H1 (cell line): ENCODE results near the gene CDC42EP3. TPM values are rescaled to one million over a fixed set of nuclear protein-coding genes. Genes with fewer than 3 reads are reported as not detected.

ENCODE experiments used
- CTCF ChIA-PET: fragments of 300-600 bp; sonication (Branson Sonifier 250); formaldehyde crosslinking; loops from one replicate; lab custom pipeline; 2021; ENCODE audit not compliant: partially characterized antibody; lab: Charles Lee
- POLR2A ChIA-PET: fragments of 300-600 bp; sonication (Branson Sonifier 250); formaldehyde crosslinking; loops from one replicate; lab custom pipeline; 2021; ENCODE audit warnings: inconsistent platforms; ENCODE audit not compliant: partially characterized antibody; lab: Charles Lee
- DNase-seq, 2 experiments: peaks; one replicate each; pipeline versions ENCODE4 v3.0.0 to v3.0.0-alpha.2; 2010 to 2022; ENCODE audit warnings: low spot score in 2 of 2, low read depth in 1 of 2, mixed read lengths in 1 of 2
- FAIRE-seq: peaks from 2 replicates; lab custom pipeline; 2011; peaks lifted over from hg19 to GRCh38; lab: Jason Lieb, UNC
- H2AFZ ChIP-seq: 2 replicates; pipeline ENCODE4 v1.8.1; 2012; ENCODE audit warnings: low read length, inconsistent platforms
- H2AK5ac ChIP-seq: 2 replicates; pipeline ENCODE4 v1.6.1; 2013; ENCODE audit warnings: low read depth, low read length
- H2BK120ac ChIP-seq: replicated peaks from 2 replicates; pipeline ENCODE3; 2013; ENCODE audit warnings: low read depth, low read length, inconsistent platforms
- H2BK12ac ChIP-seq: 2 replicates; pipeline ENCODE4 v1.6.1; 2013; ENCODE audit warnings: low read depth, low read length
- H2BK15ac ChIP-seq: 2 replicates; pipeline ENCODE4 v1.6.1; 2013; ENCODE audit warnings: low read length
- H2BK20ac ChIP-seq: 2 replicates; pipeline ENCODE4 v1.6.1; 2013; ENCODE audit warnings: low read length
- H2BK5ac ChIP-seq: 2 replicates; pipeline ENCODE4 v1.6.1; 2013; ENCODE audit warnings: low read depth, low read length
- H3K14ac ChIP-seq: 2 replicates; pipeline ENCODE4 v1.6.1; 2013; ENCODE audit warnings: inconsistent platforms; ENCODE audit not compliant: insufficient read length
- H3K18ac ChIP-seq: 2 replicates; pipeline ENCODE4 v1.6.1; 2013; ENCODE audit warnings: low read length; ENCODE audit errors: extremely low read depth
- H3K23ac ChIP-seq: 2 replicates; pipeline ENCODE4 v1.6.1; 2013; ENCODE audit warnings: inconsistent platforms; ENCODE audit not compliant: insufficient read length
- H3K23me2 ChIP-seq: 2 replicates; pipeline ENCODE4 v1.6.1; 2013; ENCODE audit warnings: low read depth, low read length
- H3K27ac ChIP-seq: 2 replicates; pipeline ENCODE4 v1.6.1; 2011; ENCODE audit warnings: low read depth, low read length, inconsistent platforms
- H3K27me3 ChIP-seq, 4 experiments: replicated peaks in 1 of 4; 1 replicate in 1 of 4; 2 replicates in 3 of 4; pipeline versions ENCODE4 v1.6.1 to v1.8.1; 2011 to 2013; ENCODE audit warnings: low read length in 3 of 4, mild to moderate bottlenecking in 3 of 4, inconsistent platforms in 2 of 4, mixed read lengths in 2 of 4, moderate library complexity in 1 of 4; ENCODE audit not compliant: control insufficient read depth in 3 of 4, insufficient read depth in 3 of 4; ENCODE audit errors: extremely low read depth in 1 of 4
- H3K36me3 ChIP-seq, 4 experiments: 2 replicates each; pipeline versions ENCODE4 v1.6.1 to v1.8.1; 2011 to 2013; ENCODE audit warnings: mild to moderate bottlenecking in 4 of 4, low read length in 3 of 4, moderate library complexity in 2 of 4, control low read depth in 1 of 4, inconsistent platforms in 1 of 4; ENCODE audit not compliant: insufficient read depth in 4 of 4, control insufficient read depth in 2 of 4
- H3K4ac ChIP-seq: replicated peaks from 2 replicates; pipeline ENCODE3; 2013; ENCODE audit warnings: low read length, low read depth, mixed read lengths, inconsistent platforms; ENCODE audit not compliant: insufficient read length
- H3K4me1 ChIP-seq, 4 experiments: replicated peaks in 1 of 4; 1 replicate in 1 of 4; 2 replicates in 3 of 4; pipeline versions ENCODE4 v1.6.1 to v1.8.1; 2011 to 2013; ENCODE audit warnings: low read length in 3 of 4, inconsistent platforms in 2 of 4, mixed read lengths in 1 of 4; ENCODE audit not compliant: insufficient read depth in 4 of 4, control insufficient read depth in 3 of 4
- H3K4me2 ChIP-seq, 2 experiments: 2 replicates each; pipeline versions ENCODE4 v1.6.1 to v1.8.1; 2011 to 2013; ENCODE audit warnings: low read depth in 2 of 2, low read length in 2 of 2, control low read depth in 1 of 2, inconsistent platforms in 1 of 2, mild to moderate bottlenecking in 1 of 2; ENCODE audit not compliant: insufficient read depth in 1 of 2
- H3K4me3 ChIP-seq, 4 experiments: fragments of 200-600, 300-600 bp in 1 of 4; sonication (generic), shearing (Covaris generic), sonication (Bioruptor Twin) in 1 of 4; 2 replicates each; pipeline versions ENCODE4 v1.5.1 to v1.8.1; 2011 to 2016; ENCODE audit warnings: low read length in 4 of 4, low read depth in 3 of 4, control low read depth in 2 of 4, inconsistent platforms in 2 of 4, mild to moderate bottlenecking in 2 of 4, mixed read lengths in 1 of 4, moderate library complexity in 1 of 4; ENCODE audit not compliant: insufficient read depth in 2 of 4; ENCODE audit errors: extremely low read depth in 1 of 4
- H3K56ac ChIP-seq: replicated peaks from 2 replicates; pipeline ENCODE3; 2013; ENCODE audit warnings: low read depth, mild to moderate bottlenecking, mixed read lengths, low read length, inconsistent platforms; ENCODE audit not compliant: insufficient read length
- H3K79me1 ChIP-seq: 2 replicates; pipeline ENCODE4 v1.6.1; 2013; ENCODE audit warnings: low read depth, low read length, control low read depth
- H3K79me2 ChIP-seq, 2 experiments: 2 replicates each; pipeline versions ENCODE4 v1.6.1 to v1.8.1; 2012 to 2013; ENCODE audit warnings: low read length in 2 of 2, mild to moderate bottlenecking in 2 of 2, inconsistent platforms in 1 of 2; ENCODE audit not compliant: insufficient read depth in 2 of 2, control insufficient read depth in 1 of 2
- H3K9ac ChIP-seq, 4 experiments: replicated peaks in 1 of 4; 1 replicate in 1 of 4; 2 replicates in 3 of 4; pipeline versions ENCODE4 v1.6.1 to v1.8.1; 2011 to 2013; ENCODE audit warnings: low read depth in 3 of 4, low read length in 3 of 4, control low read depth in 2 of 4, mild to moderate bottlenecking in 2 of 4, moderate library complexity in 2 of 4, inconsistent platforms in 1 of 4; ENCODE audit errors: extremely low read depth in 1 of 4
- H3K9me3 ChIP-seq, 2 experiments: 2 replicates each; pipeline versions ENCODE4 v1.6.1 to v1.8.1; 2012 to 2013; ENCODE audit warnings: mild to moderate bottlenecking in 2 of 2, moderate library complexity in 2 of 2, control low read depth in 1 of 2, inconsistent platforms in 1 of 2, low read depth in 1 of 2, low read length in 1 of 2, mixed read lengths in 1 of 2; ENCODE audit not compliant: insufficient read depth in 2 of 2
- H4K20me1 ChIP-seq, 2 experiments: replicated peaks in 1 of 2; 2 replicates each; pipeline versions ENCODE3 to v1.8.1; 2011 to 2013; ENCODE audit warnings: inconsistent platforms in 2 of 2, low read length in 2 of 2, mild to moderate bottlenecking in 1 of 2; ENCODE audit not compliant: insufficient read depth in 2 of 2, control insufficient read depth in 1 of 2
- H4K5ac ChIP-seq: 2 replicates; pipeline ENCODE4 v1.6.1; 2013; ENCODE audit warnings: low read length, low read depth, mixed read lengths, inconsistent platforms; ENCODE audit not compliant: insufficient read length
- H4K8ac ChIP-seq: 2 replicates; pipeline ENCODE4 v1.8.0; 2013; ENCODE audit warnings: mild to moderate bottlenecking, moderate library complexity, low read length, inconsistent platforms; ENCODE audit not compliant: insufficient read depth; ENCODE audit errors: extremely low read depth
- H4K91ac ChIP-seq: replicated peaks from 2 replicates; pipeline ENCODE3; 2013; ENCODE audit warnings: low read length, mixed read lengths, inconsistent platforms; ENCODE audit not compliant: insufficient read length
- BRCA1 ChIP-seq: IDR thresholded peaks from 2 replicates; pipeline ENCODE4 v1.6.1; 2012; ENCODE audit warnings: low read depth, low read length, improper control_type of control experiment
- CEBPB ChIP-seq: IDR thresholded peaks from 2 replicates; pipeline ENCODE4 v1.6.1; 2012; ENCODE audit warnings: low read depth, low read length
- HDAC2 ChIP-seq, 2 experiments: fragments of 300-600 bp in 1 of 2; sonication (generic) in 1 of 2; IDR thresholded peaks; 2 replicates each; pipeline ENCODE4 v1.6.1; 2011 to 2012; ENCODE audit warnings: low read depth in 2 of 2, low read length in 2 of 2, mild to moderate bottlenecking in 2 of 2, moderate library complexity in 2 of 2, borderline replicate concordance in 1 of 2, inconsistent platforms in 1 of 2
- HDAC6 ChIP-seq: IDR thresholded peaks from one replicate; pipeline ENCODE4 v1.7.1; 2012; ENCODE audit warnings: low read depth, mild to moderate bottlenecking, inconsistent platforms, low read length, moderate library complexity
- KDM5A ChIP-seq: fragments of 200-600 bp; IDR thresholded peaks from 2 replicates; pipeline ENCODE4 v1.7.1; 2012; ENCODE audit warnings: mild to moderate bottlenecking, low read length, inconsistent platforms, mixed read lengths
- POLR2AphosphoS5 ChIP-seq: IDR thresholded peaks from 2 replicates; pipeline ENCODE4 v1.6.1; 2011; ENCODE audit warnings: low read depth, low read length
- RNF2 ChIP-seq: fragments of 200-900, 300-1000 bp; sonication (generic); IDR thresholded peaks from 2 replicates; pipeline ENCODE4 v1.7.1; 2016; ENCODE audit warnings: borderline replicate concordance, low read depth, mild to moderate bottlenecking, antibody characterized with exemption, low read length; ENCODE audit not compliant: poor library complexity, severe bottlenecking; ENCODE audit errors: missing control alignments
- SIRT6 ChIP-seq: IDR thresholded peaks from one replicate; pipeline ENCODE4 v1.7.1; 2012; ENCODE audit warnings: low read length, inconsistent platforms
- ZNF274 ChIP-seq: IDR thresholded peaks from 2 replicates; pipeline ENCODE4 v1.7.0; 2012; ENCODE audit warnings: low read length, borderline replicate concordance; ENCODE audit errors: extremely low read depth
- WGBS, 2 experiments: shearing (Covaris generic) in 1 of 2; methylation state at CpG; one replicate each; pipeline versions ENCODE4 v1.1.6 to v1.1.7; 2013 to 2015; ENCODE audit warnings: low lambda C conversion rate in 2 of 2, mixed read lengths in 2 of 2, inconsistent platforms in 1 of 2, low coverage in 1 of 2, missing lambda C conversion rate in 1 of 2; ENCODE audit not compliant: insufficient replicate concordance in 2 of 2, insufficient coverage in 1 of 2, insufficient read length in 1 of 2; ENCODE audit errors: extremely low coverage in 1 of 2, missing lambda C conversion rate in 1 of 2; 5-methylcytosine and 5-hydroxymethylcytosine counted together
- polyA plus RNA-seq, 7 experiments: library from polyadenylated mRNA; depleted of rRNA in 3 of 7; stranded (reverse) in 5 of 7; unstranded in 2 of 7; fragments of >200 nt in 5 of 7; fragments of 200-250 nt in 2 of 7; gene quantifications; 1 replicate in 5 of 7; 2 replicates in 1 of 7; 4 replicates in 1 of 7; pipeline versions ENCODE4 v1.2.1 to v1.2.3, GENCODE V29; 2011 to 2013; ENCODE audit warnings: missing spikeins in 2 of 7, mixed read lengths in 2 of 7
- total RNA-seq: library from RNA; stranded (reverse); fragmentation: NEBNext Ultra II Directional; extraction: Animal tissue kit (Norgen Biotek cat#: 25700); gene quantifications from 2 replicates; pipeline ENCODE4 v1.2.1, GENCODE V29; 2021

CDC42EP3 gene
- total and polyA plus RNA-seq, 2 of the 8 experiments (the other 6 are each of a cell fraction or from before 2014, with no cell fraction given): 18.4 to 24.7 TPM

GRCh38 chr2:37633845-37634244 is 37.6 kb downstream of the CDC42EP3 start:
- Histone ChIP-seq H4K5ac (no peak overlapping the region), H3K79me1 (no peaks in the 10 kb centered on the region), H3K4me3 (no peak overlapping the region), H3K79me2 (no peaks in the 10 kb centered on the region), H3K9ac (no peak overlapping the region), H2BK5ac (no peak overlapping the region), H2BK120ac (no peak overlapping the region), H2BK20ac (no peak overlapping the region), H3K36me3 (no peaks in the 10 kb centered on the region), H3K4ac (no peak overlapping the region), H2AK5ac (no peak overlapping the region), H4K20me1 (no peaks in the 10 kb centered on the region), H3K27ac (no peak overlapping the region), H3K56ac (no peak overlapping the region), H3K14ac (no peak overlapping the region), H4K8ac (no peak overlapping the region), H3K18ac (no peak overlapping the region), H3K9me3 (no peaks in the 10 kb centered on the region), H2BK15ac (no peak overlapping the region), H4K91ac (no peak overlapping the region), H3K23ac (no peak overlapping the region), H3K4me1 (no peaks in the 10 kb centered on the region), H2AFZ (no peak overlapping the region), H2BK12ac (no peak overlapping the region), H3K4me2 (no peak overlapping the region), H3K27me3 (no peaks in the 10 kb centered on the region), H3K23me2 (no peaks in the 10 kb centered on the region)
- WGBS, 2 experiments: 86% methylated on average over 3 of the region's 3 CpGs; no CpG with 5 or more reads in 1 of the 2 experiments
- FAIRE-seq (no peak), DNase-seq (no peak)
- ChIA-PET POLR2A (no interaction called here), CTCF (no interaction called here)
- TF ChIP-seq BRCA1: no peak
- no peak for TF ChIP-seq CEBPB
- TF ChIP-seq HDAC6: no peak
- TF ChIP-seq KDM5A: no peak
- TF ChIP-seq ZNF274: no peak
- no peak for TF ChIP-seq SIRT6
- no peak for TF ChIP-seq RNF2
- TF ChIP-seq POLR2AphosphoS5: no peak
- no peak for TF ChIP-seq HDAC2 (IDR thresholded peaks at IDR 0.05; ENCODE audit: borderline replicate concordance in 1 of 2, low read depth in 2 of 2, low read length in 2 of 2)
